Measurements from ENCODE around the gene COG2. TPM values are rescaled to one million over a fixed set of nuclear protein-coding genes. Genes with fewer than 3 reads are reported as not detected.

COG2 gene
- total RNA-seq, 2 donors from 2014 or later: 42.0 to 53.8 TPM

DNA sequence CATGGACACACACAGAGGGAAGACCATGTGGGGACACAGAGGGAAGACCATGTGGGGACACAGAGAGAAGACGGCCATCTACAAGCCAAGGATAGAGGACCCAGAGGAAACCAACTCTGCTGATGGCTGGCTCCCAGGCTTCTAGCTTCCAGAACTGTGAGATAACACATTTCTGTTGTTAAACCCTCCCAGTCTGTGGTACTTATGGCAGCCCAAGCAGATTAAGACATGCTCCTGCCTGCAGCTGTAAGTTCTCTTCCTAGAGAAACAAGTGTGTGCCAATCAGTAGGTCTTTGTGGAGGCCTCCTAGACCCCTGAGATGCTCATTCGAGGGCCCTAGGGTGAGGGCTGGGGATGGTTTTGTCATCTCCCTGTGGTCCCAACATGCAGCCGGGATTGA, 69.0 kb downstream of the COG2 start:
- H3K9ac ChIP-seq (ENCODE audit: low read depth in 2 of 2, low read length in 2 of 2): no peak overlapping the region

DNA sequence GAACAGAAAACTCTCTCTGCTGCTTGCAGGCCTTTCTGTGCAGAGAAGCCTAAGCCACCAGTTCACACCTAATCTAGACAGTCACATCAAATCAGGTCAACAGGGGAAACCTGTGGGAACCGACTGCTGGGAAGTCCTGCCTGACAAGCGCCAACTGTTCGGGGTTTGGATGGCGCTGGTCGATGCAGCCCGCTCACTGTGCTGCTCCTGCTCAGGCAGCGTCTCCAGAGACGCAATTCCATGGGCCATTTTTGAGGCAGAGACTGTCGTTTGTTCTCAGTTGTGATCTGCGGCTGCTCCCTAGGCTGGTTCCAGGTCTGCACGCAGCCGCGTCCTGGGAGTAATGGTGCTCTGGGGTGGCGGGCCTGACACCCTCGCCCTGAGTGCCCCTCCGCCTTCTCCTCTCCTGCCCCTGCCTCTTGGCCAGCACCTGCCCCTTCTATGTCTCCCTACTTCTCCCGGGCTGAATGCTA, 70.2 kb downstream of the COG2 start:
- peaks cover 3% of the 10 kb centered on the region for H3K4me1 ChIP-seq
- no peak overlapping the region for H3K9ac ChIP-seq (ENCODE audit: low read depth in 2 of 2, low read length in 2 of 2)
- intact Hi-C loops (cut with DNase I): no loop called here
- H3K36me3 ChIP-seq: no peaks in the 10 kb centered on the region
- DNase-seq: no peak
- no peak overlapping the region for H3K4me3 ChIP-seq
- TF ChIP-seq, protein P1, sequence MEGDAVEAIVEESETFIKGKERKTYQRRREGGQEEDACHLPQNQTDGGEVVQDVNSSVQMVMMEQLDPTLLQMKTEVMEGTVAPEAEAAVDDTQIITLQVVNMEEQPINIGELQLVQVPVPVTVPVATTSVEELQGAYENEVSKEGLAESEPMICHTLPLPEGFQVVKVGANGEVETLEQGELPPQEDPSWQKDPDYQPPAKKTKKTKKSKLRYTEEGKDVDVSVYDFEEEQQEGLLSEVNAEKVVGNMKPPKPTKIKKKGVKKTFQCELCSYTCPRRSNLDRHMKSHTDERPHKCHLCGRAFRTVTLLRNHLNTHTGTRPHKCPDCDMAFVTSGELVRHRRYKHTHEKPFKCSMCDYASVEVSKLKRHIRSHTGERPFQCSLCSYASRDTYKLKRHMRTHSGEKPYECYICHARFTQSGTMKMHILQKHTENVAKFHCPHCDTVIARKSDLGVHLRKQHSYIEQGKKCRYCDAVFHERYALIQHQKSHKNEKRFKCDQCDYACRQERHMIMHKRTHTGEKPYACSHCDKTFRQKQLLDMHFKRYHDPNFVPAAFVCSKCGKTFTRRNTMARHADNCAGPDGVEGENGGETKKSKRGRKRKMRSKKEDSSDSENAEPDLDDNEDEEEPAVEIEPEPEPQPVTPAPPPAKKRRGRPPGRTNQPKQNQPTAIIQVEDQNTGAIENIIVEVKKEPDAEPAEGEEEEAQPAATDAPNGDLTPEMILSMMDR (IDR thresholded peaks at IDR 0.05): no peak
- no peaks in the 10 kb centered on the region for H3K9me3 ChIP-seq
- no peak overlapping the region for H3K27ac ChIP-seq
- no peaks in the 10 kb centered on the region for H3K27me3 ChIP-seq

More for the DNA sequence above, 69.0 kb downstream of the COG2 start:
- Histone ChIP-seq H3K9me3 (no peaks in the 10 kb centered on the region), H3K36me3 (no peaks in the 10 kb centered on the region), H3K27me3 (no peaks in the 10 kb centered on the region), H3K4me1 (peaks cover 3% of the 10 kb centered on the region), H3K27ac (no peak overlapping the region), H3K4me3 (no peak overlapping the region)
- TF ChIP-seq, protein P1 (IDR thresholded peaks at IDR 0.05): no peak
- intact Hi-C loops (cut with DNase I): no loop called here
- DNase-seq: no peak

DNA sequence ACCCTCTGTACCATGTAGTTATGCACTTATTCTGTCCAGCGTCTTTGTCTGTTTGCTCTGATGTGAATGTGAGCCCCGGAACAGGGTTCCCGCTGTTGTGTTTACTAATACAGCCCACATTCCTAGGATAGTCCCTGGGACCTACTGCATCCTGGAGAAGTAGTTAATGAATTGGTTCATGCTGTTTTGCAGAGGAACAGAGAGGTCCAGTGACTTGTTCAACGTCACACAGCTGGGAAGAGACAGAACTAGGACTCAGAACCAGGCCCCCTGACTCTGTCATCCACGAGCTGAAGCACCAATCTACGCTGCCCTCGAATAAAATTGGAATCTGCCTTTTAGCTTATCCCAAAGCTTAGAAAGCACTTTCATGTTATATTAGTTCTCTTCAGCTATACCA, 70.9 kb downstream of the COG2 start:
- H3K4me1 ChIP-seq: peaks cover 3% of the 10 kb centered on the region
- H3K27me3 ChIP-seq: no peaks in the 10 kb centered on the region
- intact Hi-C loops (cut with DNase I): no loop called here
- H3K9me3 ChIP-seq: no peaks in the 10 kb centered on the region
- no peak for DNase-seq
- H3K4me3 ChIP-seq: no peak overlapping the region
- H3K36me3 ChIP-seq: no peaks in the 10 kb centered on the region
- H3K9ac ChIP-seq (ENCODE audit: low read depth in 2 of 2, low read length in 2 of 2): no peak overlapping the region
- no peak overlapping the region for H3K27ac ChIP-seq
- TF ChIP-seq, protein P1 (IDR thresholded peaks at IDR 0.05): no peak

DNA sequence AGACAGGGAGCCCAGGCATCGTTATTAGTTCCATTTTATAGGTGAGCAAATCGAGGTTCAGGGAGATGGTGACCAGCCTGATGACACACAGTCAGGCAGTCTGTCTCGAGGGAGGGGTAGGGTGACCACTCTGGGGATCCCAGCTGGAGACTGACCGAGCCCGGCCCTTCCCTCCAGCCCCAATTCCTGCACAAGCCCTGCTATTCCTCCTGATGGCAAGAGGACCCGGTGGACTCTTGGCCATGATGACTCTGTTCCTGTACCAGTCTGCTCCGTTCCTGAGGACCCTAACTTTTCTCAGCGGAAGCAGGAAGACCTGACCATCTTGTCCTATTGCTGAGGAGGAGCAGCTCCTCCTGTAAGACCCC, 71.2 kb downstream of the COG2 start:
- no peak for DNase-seq
- no peaks in the 10 kb centered on the region for H3K9me3 ChIP-seq
- no peak overlapping the region for H3K4me3 ChIP-seq
- no peak overlapping the region for H3K27ac ChIP-seq
- no peaks in the 10 kb centered on the region for H3K36me3 ChIP-seq
- H3K9ac ChIP-seq (ENCODE audit: low read depth in 2 of 2, low read length in 2 of 2): no peak overlapping the region
- H3K4me1 ChIP-seq: no peaks in the 10 kb centered on the region
- no peaks in the 10 kb centered on the region for H3K27me3 ChIP-seq
- TF ChIP-seq, protein P1 (IDR thresholded peaks at IDR 0.05): no peak
- intact Hi-C loops (cut with DNase I): no loop called here

DNA sequence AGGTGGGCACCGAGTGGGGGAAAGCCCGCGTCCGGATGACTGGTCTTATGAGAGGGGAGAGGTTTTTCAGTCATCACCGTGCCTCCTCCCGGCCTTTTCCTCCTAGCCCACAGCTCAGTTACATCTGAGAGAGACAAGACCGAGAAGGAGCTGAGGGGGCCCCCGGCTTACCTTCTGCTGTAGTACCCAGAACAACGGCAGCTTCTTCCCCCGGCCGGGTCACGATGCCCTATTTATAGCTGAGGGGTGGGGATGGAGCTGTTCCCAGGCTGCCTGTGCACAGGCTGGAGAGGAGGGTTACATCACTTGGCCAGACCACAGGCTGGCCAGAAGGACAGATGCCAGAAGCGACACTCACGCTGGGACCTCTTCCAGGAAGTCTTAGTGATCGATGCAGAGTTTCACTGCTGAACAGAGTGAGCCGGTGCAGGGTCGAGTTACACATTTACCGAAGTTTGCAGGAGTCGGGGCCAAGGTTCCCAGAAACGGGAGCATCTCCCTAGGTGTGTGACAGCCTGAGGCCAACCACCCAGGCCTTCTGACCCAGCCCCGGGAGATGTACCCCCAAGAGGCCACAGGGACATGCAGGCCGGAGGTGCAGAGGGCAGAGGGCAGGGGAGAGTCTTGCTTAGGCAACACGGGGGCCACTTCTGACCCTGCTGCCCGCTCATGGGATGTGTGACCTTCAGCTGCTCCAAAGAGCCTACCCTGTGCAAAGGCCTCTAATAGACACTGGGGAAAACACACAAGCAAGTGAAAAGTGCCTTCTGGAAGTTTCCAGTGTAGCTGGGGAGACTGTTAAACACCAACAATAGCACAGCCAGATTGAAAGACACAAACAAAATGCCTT, 71.9 kb downstream of the COG2 start, which contains the start of gene AGT:
Gene AGT, minus strand, starts transcription at position 208 of the 850 bp plus-strand sequence. CDS start 3,299 bp downstream, outside the sequence.
- H3K27me3 ChIP-seq: no peaks in the 10 kb centered on the region
- intact Hi-C loops (cut with DNase I): no loop called here
- H3K4me3 ChIP-seq: no peak within 1 kb of the TSS
- no peaks in the 10 kb centered on the region for H3K9me3 ChIP-seq
- H3K27ac ChIP-seq: no peak within 1 kb of the TSS
- TF ChIP-seq, protein P1 (IDR thresholded peaks at IDR 0.05): no peak
- no peak within 1 kb of the TSS for H3K9ac ChIP-seq (ENCODE audit: low read depth in 2 of 2, low read length in 2 of 2)
- peak; percentile 49 for DNase-seq
- H3K4me1 ChIP-seq: no peaks in the 10 kb centered on the region
- no peaks in the 10 kb centered on the region for H3K36me3 ChIP-seq

Data from colonic mucosa (tissue), 4 donors.